GM12878 (cell line): ENCODE results near the gene RBKS. TPM values are rescaled to one million over a fixed set of nuclear protein-coding genes. Genes with fewer than 3 reads are reported as not detected.
A peak's percentile ranks its signal among the peaks of the same experiment; 100 is the strongest.

Experiments used
- ATAC-seq: fragments of 200-7000 bp; cut with Tn5 transposase; 3 replicates; pipeline ENCODE4 v1.9.1; 2020; ENCODE audit warnings: mild to moderate bottlenecking, moderate library complexity
- BruUV-seq: library from RNA; stranded (reverse); fragments of 400-500 nt; replicated peaks from 2 replicates; lab custom pipeline; 2021; lab: Mats Ljungman, UMichigan
- CTCF ChIA-PET: fragments of 300-600 bp; sonication (Branson Sonifier 250); formaldehyde crosslinking; extraction: SDS; loops from one replicate; lab custom pipeline; 2021; ENCODE audit warnings: inconsistent platforms; lab: Yijun Ruan, JAX
- POLR2A ChIA-PET: fragments of 350-600 bp; formaldehyde crosslinking; extraction: SDS; loops from one replicate; lab custom pipeline; 2021; ENCODE audit warnings: inconsistent platforms; lab: Charles Lee
- RAD21 ChIA-PET: fragments of 300-600 bp; sonication (Branson Sonifier 250); formaldehyde crosslinking; loops from one replicate; lab custom pipeline; 2023; ENCODE audit warnings: antibody characterized with exemption; ENCODE audit not compliant: unreplicated experiment; lab: Charles Lee
- SMC1A ChIA-PET: fragments of 300-600 bp; sonication (Branson Sonifier 250); formaldehyde crosslinking; loops from one replicate; lab custom pipeline; 2023; ENCODE audit not compliant: unreplicated experiment, uncharacterized antibody; lab: Charles Lee
- DNase-seq: peaks from one replicate; pipeline ENCODE4 v3.0.0-alpha.2; 2011; ENCODE audit warnings: low read depth, low spot score
- FAIRE-seq: peaks from 3 replicates; lab custom pipeline; 2011; peaks lifted over from hg19 to GRCh38; lab: Jason Lieb, UNC
- H2AFZ ChIP-seq: 2 replicates; pipeline ENCODE4 v1.6.0; 2011; ENCODE audit warnings: low read depth, low read length, control low read depth; ENCODE audit not compliant: control insufficient read depth
- H3K27ac ChIP-seq: 2 replicates; pipeline ENCODE4 v1.5.1; 2011; ENCODE audit warnings: control low read depth; ENCODE audit not compliant: control insufficient read depth, insufficient read depth
- H3K27me3 ChIP-seq, 2 experiments: replicated peaks in 1 of 2; 2 replicates each; pipeline versions ENCODE4 v1.6.0 to v1.6.1; 2011; ENCODE audit warnings: low read length in 1 of 2; ENCODE audit not compliant: control insufficient read depth in 2 of 2, insufficient read depth in 2 of 2
- H3K36me3 ChIP-seq, 2 experiments: 2 replicates each; pipeline ENCODE4 v1.5.1; 2011; ENCODE audit warnings: low read length in 1 of 2; ENCODE audit not compliant: control insufficient read depth in 2 of 2, insufficient read depth in 2 of 2
- H3K4me1 ChIP-seq: 2 replicates; pipeline ENCODE4 v1.6.1; 2011; ENCODE audit warnings: mild to moderate bottlenecking, low read length, moderate library complexity, mixed read lengths; ENCODE audit not compliant: control insufficient read depth, insufficient read depth
- H3K4me2 ChIP-seq: 2 replicates; pipeline ENCODE4 v1.6.0; 2011; ENCODE audit warnings: control low read depth; ENCODE audit not compliant: control insufficient read depth, insufficient read depth
- H3K4me3 ChIP-seq: fragments of 200-600 bp; sonication (generic); 2 replicates; pipeline ENCODE4 v1.5.1; 2016
- H3K79me2 ChIP-seq: 2 replicates; pipeline ENCODE4 v1.6.0; 2011; ENCODE audit warnings: low read length; ENCODE audit not compliant: control insufficient read depth, insufficient read depth
- H3K9ac ChIP-seq: 2 replicates; pipeline ENCODE4 v1.8.0; 2011; ENCODE audit warnings: low read length, control low read depth, mixed read lengths; ENCODE audit not compliant: control insufficient read depth, insufficient read depth
- H3K9me3 ChIP-seq: replicated peaks from 3 replicates; pipeline ENCODE4 v1.5.1; 2011; ENCODE audit warnings: mild to moderate bottlenecking, low read length; ENCODE audit not compliant: control insufficient read depth, insufficient read depth
- H4K20me1 ChIP-seq: 2 replicates; pipeline ENCODE4 v1.6.0; 2011; ENCODE audit not compliant: control insufficient read depth, insufficient read depth
- CBX3 ChIP-seq: fragments of 200-600 bp; sonication (generic); IDR thresholded peaks from 2 replicates; pipeline ENCODE4 v1.6.1; 2016; ENCODE audit warnings: low read depth, borderline replicate concordance
- CUX1 ChIP-seq: IDR thresholded peaks from 2 replicates; pipeline ENCODE4 v1.6.1; 2012; ENCODE audit warnings: improper control_type of control experiment, low read depth, low read length; ENCODE audit not compliant: insufficient replicate concordance
- EED ChIP-seq: sonication (generic); IDR thresholded peaks from 2 replicates; pipeline ENCODE4 v1.6.1; 2016; ENCODE audit warnings: antibody characterized with exemption, low read depth
- EGR1 ChIP-seq, 2 experiments: IDR thresholded peaks; 1 replicate in 1 of 2; 2 replicates in 1 of 2; pipeline ENCODE4 v1.6.1; 2011 to 2012; ENCODE audit warnings: low read depth in 2 of 2, low read length in 2 of 2, borderline replicate concordance in 1 of 2, mild to moderate bottlenecking in 1 of 2, moderate library complexity in 1 of 2
- FOS ChIP-seq: IDR thresholded peaks from 3 replicates; pipeline ENCODE4 v1.6.1; 2011; ENCODE audit warnings: borderline replicate concordance; ENCODE audit not compliant: insufficient read length; ENCODE audit errors: extremely low read depth
- GATAD2B ChIP-seq: fragments of 450-650 bp; conservative IDR thresholded peaks from 2 replicates; pipeline ENCODE4 v1.6.1; 2017; ENCODE audit warnings: low read depth, mild to moderate bottlenecking, moderate library complexity
- HDAC2 ChIP-seq: fragments of 200-600 bp; sonication (generic); IDR thresholded peaks from 2 replicates; pipeline ENCODE4 v1.6.1; 2017
- JUND ChIP-seq: IDR thresholded peaks from 2 replicates; pipeline ENCODE4 v1.6.1; 2012; ENCODE audit warnings: low read depth, mild to moderate bottlenecking, low read length, improper control_type of control experiment, moderate library complexity
- NBN ChIP-seq: fragments of 450-650 bp; IDR thresholded peaks from 2 replicates; pipeline ENCODE4 v1.6.1; 2016
- NFYA ChIP-seq: IDR thresholded peaks from 2 replicates; pipeline ENCODE4 v1.6.1; 2011; ENCODE audit warnings: low read depth, mild to moderate bottlenecking, low read length, improper control_type of control experiment, borderline replicate concordance
- NR2C1 ChIP-seq: fragments of 450-650 bp; IDR thresholded peaks from 2 replicates; pipeline ENCODE4 v1.6.1; 2017; ENCODE audit warnings: antibody characterized with exemption, mild to moderate bottlenecking, moderate library complexity
- PML ChIP-seq: IDR thresholded peaks from 2 replicates; pipeline ENCODE4 v1.6.1; 2012; ENCODE audit warnings: low read length, inconsistent platforms
- POLR2A ChIP-seq: IDR thresholded peaks from 2 replicates; pipeline ENCODE4 v1.6.1; 2011; ENCODE audit warnings: low read depth, mild to moderate bottlenecking, low read length
- RELA ChIP-seq: fragments of 450-650 bp; IDR thresholded peaks from 2 replicates; pipeline ENCODE4 v1.8.0; 2014; ENCODE audit warnings: borderline replicate concordance; ENCODE audit not compliant: partially characterized antibody
- SMARCA5 ChIP-seq: fragments of 450-650 bp; IDR thresholded peaks from 2 replicates; pipeline ENCODE4 v1.6.1; 2017; ENCODE audit warnings: mild to moderate bottlenecking
- WRNIP1 ChIP-seq: IDR thresholded peaks from 2 replicates; pipeline ENCODE4 v1.6.1; 2011; ENCODE audit warnings: low read depth, low read length, improper control_type of control experiment, borderline replicate concordance
- ZNF24 ChIP-seq: fragments of 450-650 bp; IDR thresholded peaks from 2 replicates; pipeline ENCODE4 v1.6.1; 2017; ENCODE audit warnings: antibody characterized with exemption, mild to moderate bottlenecking
- WGBS: methylation state at CpG from one replicate; pipeline ENCODE4 v1.1.6; 2016; ENCODE audit warnings: low lambda C conversion rate; ENCODE audit not compliant: insufficient replicate concordance, insufficient coverage; ENCODE audit errors: missing lambda C conversion rate; 5-methylcytosine and 5-hydroxymethylcytosine counted together
- in situ Hi-C: fragments of 300-500 bp; cut with MboI; formaldehyde crosslinking; loops from 9 replicates; pipeline ENCODE4 v1.14.3; 2018; ENCODE audit warnings: mixed read lengths
- intact Hi-C: fragments of 100-400 bp; cut with micrococcal nuclease; formaldehyde crosslinking; loops from one replicate; pipeline ENCODE4 v1.14.2; 2022; ENCODE audit not compliant: unreplicated experiment
- polyA plus RNA-seq, 11 experiments: library from polyadenylated mRNA; depleted of rRNA in 4 of 11; unstranded in 6 of 11; stranded (reverse) in 5 of 11; fragments of >200 nt; fragmentation: Nextera tagmentation in 4 of 11; fragmentation: Illumina TruSeq in 1 of 11; extraction: Ambion mirVana in 4 of 11; extraction: Trizol in 1 of 11; gene quantifications; 1 replicate in 1 of 11; 2 replicates in 10 of 11; pipeline versions ENCODE4 v1.2.1 to v1.2.3, GENCODE V29; 2011 to 2016; ENCODE audit warnings: inconsistent platforms in 2 of 11, missing spikeins in 2 of 11, low read depth in 1 of 11
- total RNA-seq, 4 experiments: library from RNA; depleted of rRNA in 3 of 4; stranded (reverse); fragments of >200 nt in 3 of 4; fragmentation: Illumina TruSeq in 1 of 4; extraction: Trizol in 1 of 4; gene quantifications; 2 replicates each; pipeline versions ENCODE4 v1.2.1 to v1.2.3, GENCODE V29; 2013 to 2021
- TF ChIP-seq, protein P1 (sequence below): IDR thresholded peaks from 2 replicates; pipeline ENCODE4 v1.6.1; 2012; ENCODE audit warnings: low read depth, low read length, improper control_type of control experiment
- TF ChIP-seq, protein P2 (sequence below): IDR thresholded peaks from 2 replicates; pipeline ENCODE4 v1.6.1; 2011; ENCODE audit warnings: low read depth, low read length, improper control_type of control experiment, borderline replicate concordance

RBKS gene
- total and polyA plus RNA-seq, 10 of the 15 experiments (the other 5 are each of a cell fraction or from before 2014, with no cell fraction given): 0.39 to 1.8 (median 1.0) TPM

- RAD21 ChIA-PET: no interaction called here
- DNase-seq: peak; percentile 45
- ATAC-seq: peak; percentile 42
- in situ Hi-C loops: no loop called here
- FAIRE-seq: peak; percentile 27
- Histone ChIP-seq H3K4me2 (peak overlapping the region; percentile 68), H3K9me3 (no peaks in the 10 kb centered on the region), H3K36me3 (no peaks in the 10 kb centered on the region), H3K79me2 (peaks cover 11% of the 10 kb centered on the region), H3K4me3 (peak overlapping the region; percentile 89), H3K27me3 (no peaks in the 10 kb centered on the region), H3K9ac (peak overlapping the region; percentile 79), H3K27ac (peak overlapping the region; percentile 89), H3K4me1 (no peaks in the 10 kb centered on the region), H2AFZ (peak overlapping the region; percentile 77), H4K20me1 (no peaks in the 10 kb centered on the region)
- 6% methylated on average over 24 of the region's 24 CpGs for WGBS
- POLR2A ChIA-PET: no interaction called here
- CTCF ChIA-PET: no interaction called here
- TSS peak; percentile 68 for BruUV-seq
- SMC1A ChIA-PET: no interaction called here
- intact Hi-C loops: loop anchor here (2.0 to 5.0 kb wide), 2 partner anchors 120 to 501 kb away; partner anchors contain the start of genes FOSL2 and MRPL33
- TF ChIP-seq NFYA (no peak), EGR1 (IDR thresholded peaks at IDR 0.05; ENCODE audit: borderline replicate concordance in 1 of 2, low read depth in 2 of 2, low read length in 2 of 2) (no peak), CBX3 (no peak), NBN (peak; percentile 99), FOS (no peak), NR2C1 (no peak), RELA (no peak), CUX1 (no peak), POLR2A (no peak), ZNF24 (no peak), WRNIP1 (no peak), JUND (no peak), GATAD2B (no peak), HDAC2 (no peak), SMARCA5 (no peak), EED (no peak), PML (no peak; the same call in 1 of the 2 replicates)
- TF ChIP-seq, protein P1, sequence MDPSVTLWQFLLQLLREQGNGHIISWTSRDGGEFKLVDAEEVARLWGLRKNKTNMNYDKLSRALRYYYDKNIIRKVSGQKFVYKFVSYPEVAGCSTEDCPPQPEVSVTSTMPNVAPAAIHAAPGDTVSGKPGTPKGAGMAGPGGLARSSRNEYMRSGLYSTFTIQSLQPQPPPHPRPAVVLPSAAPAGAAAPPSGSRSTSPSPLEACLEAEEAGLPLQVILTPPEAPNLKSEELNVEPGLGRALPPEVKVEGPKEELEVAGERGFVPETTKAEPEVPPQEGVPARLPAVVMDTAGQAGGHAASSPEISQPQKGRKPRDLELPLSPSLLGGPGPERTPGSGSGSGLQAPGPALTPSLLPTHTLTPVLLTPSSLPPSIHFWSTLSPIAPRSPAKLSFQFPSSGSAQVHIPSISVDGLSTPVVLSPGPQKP: no peak
- TF ChIP-seq, protein P2, sequence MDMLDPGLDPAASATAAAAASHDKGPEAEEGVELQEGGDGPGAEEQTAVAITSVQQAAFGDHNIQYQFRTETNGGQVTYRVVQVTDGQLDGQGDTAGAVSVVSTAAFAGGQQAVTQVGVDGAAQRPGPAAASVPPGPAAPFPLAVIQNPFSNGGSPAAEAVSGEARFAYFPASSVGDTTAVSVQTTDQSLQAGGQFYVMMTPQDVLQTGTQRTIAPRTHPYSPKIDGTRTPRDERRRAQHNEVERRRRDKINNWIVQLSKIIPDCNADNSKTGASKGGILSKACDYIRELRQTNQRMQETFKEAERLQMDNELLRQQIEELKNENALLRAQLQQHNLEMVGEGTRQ: peak; percentile 6; the same call in 1 of the 2 replicates
Observed at GRCh38 chr2:27890924-27891672, 911 bp upstream of the RBKS start.
